ENCODE measurements around the gene ABCD1.

- TF ChIP-seq CTCF (IDR thresholded peaks at IDR 0.05 in 8 of 11, conservative IDR thresholded peaks at IDR 0.05 in 3 of 11) (no peak), POLR2A (IDR thresholded peaks at IDR 0.05) (no peak)
These were observed 7.2 kb upstream of the ABCD1 start for GRCh38 chrX:153717445-153717844.
